GM12878 (cell line): ENCODE data around the gene AWAT1. TPM values are rescaled to one million over a fixed set of nuclear protein-coding genes. Genes with fewer than 3 reads are reported as not detected.

ENCODE experiments used
- ATAC-seq: fragments of 200-7000 bp; cut with Tn5 transposase; 3 replicates; pipeline ENCODE4 v1.9.1; 2020; ENCODE audit warnings: mild to moderate bottlenecking, moderate library complexity
- BruUV-seq: library from RNA; stranded (reverse); fragments of 400-500 nt; replicated peaks from 2 replicates; lab custom pipeline; 2021; lab: Mats Ljungman, UMichigan
- CTCF ChIA-PET: fragments of 300-600 bp; sonication (Branson Sonifier 250); formaldehyde crosslinking; extraction: SDS; loops from one replicate; lab custom pipeline; 2021; ENCODE audit warnings: inconsistent platforms; lab: Yijun Ruan, JAX
- POLR2A ChIA-PET: fragments of 350-600 bp; formaldehyde crosslinking; extraction: SDS; loops from one replicate; lab custom pipeline; 2021; ENCODE audit warnings: inconsistent platforms; lab: Charles Lee
- RAD21 ChIA-PET: fragments of 300-600 bp; sonication (Branson Sonifier 250); formaldehyde crosslinking; loops from one replicate; lab custom pipeline; 2023; ENCODE audit warnings: antibody characterized with exemption; ENCODE audit not compliant: unreplicated experiment; lab: Charles Lee
- SMC1A ChIA-PET: fragments of 300-600 bp; sonication (Branson Sonifier 250); formaldehyde crosslinking; loops from one replicate; lab custom pipeline; 2023; ENCODE audit not compliant: unreplicated experiment, uncharacterized antibody; lab: Charles Lee
- DNase-seq: peaks from one replicate; pipeline ENCODE4 v3.0.0-alpha.2; 2011; ENCODE audit warnings: low read depth, low spot score
- FAIRE-seq: peaks from 3 replicates; lab custom pipeline; 2011; peaks lifted over from hg19 to GRCh38; lab: Jason Lieb, UNC
- H2AFZ ChIP-seq: 2 replicates; pipeline ENCODE4 v1.6.0; 2011; ENCODE audit warnings: low read depth, low read length, control low read depth; ENCODE audit not compliant: control insufficient read depth
- H3K27ac ChIP-seq: 2 replicates; pipeline ENCODE4 v1.5.1; 2011; ENCODE audit warnings: control low read depth; ENCODE audit not compliant: control insufficient read depth, insufficient read depth
- H3K27me3 ChIP-seq, 2 experiments: replicated peaks in 1 of 2; 2 replicates each; pipeline versions ENCODE4 v1.6.0 to v1.6.1; 2011; ENCODE audit warnings: low read length in 1 of 2; ENCODE audit not compliant: control insufficient read depth in 2 of 2, insufficient read depth in 2 of 2
- H3K36me3 ChIP-seq, 2 experiments: 2 replicates each; pipeline ENCODE4 v1.5.1; 2011; ENCODE audit warnings: low read length in 1 of 2; ENCODE audit not compliant: control insufficient read depth in 2 of 2, insufficient read depth in 2 of 2
- H3K4me1 ChIP-seq: 2 replicates; pipeline ENCODE4 v1.6.1; 2011; ENCODE audit warnings: mild to moderate bottlenecking, low read length, moderate library complexity, mixed read lengths; ENCODE audit not compliant: control insufficient read depth, insufficient read depth
- H3K4me2 ChIP-seq: 2 replicates; pipeline ENCODE4 v1.6.0; 2011; ENCODE audit warnings: control low read depth; ENCODE audit not compliant: control insufficient read depth, insufficient read depth
- H3K4me3 ChIP-seq: fragments of 200-600 bp; sonication (generic); 2 replicates; pipeline ENCODE4 v1.5.1; 2016
- H3K79me2 ChIP-seq: 2 replicates; pipeline ENCODE4 v1.6.0; 2011; ENCODE audit warnings: low read length; ENCODE audit not compliant: control insufficient read depth, insufficient read depth
- H3K9ac ChIP-seq: 2 replicates; pipeline ENCODE4 v1.8.0; 2011; ENCODE audit warnings: low read length, control low read depth, mixed read lengths; ENCODE audit not compliant: control insufficient read depth, insufficient read depth
- H3K9me3 ChIP-seq: replicated peaks from 3 replicates; pipeline ENCODE4 v1.5.1; 2011; ENCODE audit warnings: mild to moderate bottlenecking, low read length; ENCODE audit not compliant: control insufficient read depth, insufficient read depth
- H4K20me1 ChIP-seq: 2 replicates; pipeline ENCODE4 v1.6.0; 2011; ENCODE audit not compliant: control insufficient read depth, insufficient read depth
- CUX1 ChIP-seq: IDR thresholded peaks from 2 replicates; pipeline ENCODE4 v1.6.1; 2012; ENCODE audit warnings: improper control_type of control experiment, low read depth, low read length; ENCODE audit not compliant: insufficient replicate concordance
- KDM1A ChIP-seq: fragments of 200-600 bp; sonication (generic); IDR thresholded peaks from 2 replicates; pipeline ENCODE4 v1.6.1; 2016; ENCODE audit warnings: borderline replicate concordance
- MYC ChIP-seq: IDR thresholded peaks from 2 replicates; pipeline ENCODE4 v1.6.1; 2011; ENCODE audit warnings: mild to moderate bottlenecking, low read length, moderate library complexity, inconsistent platforms; ENCODE audit not compliant: insufficient read depth, insufficient replicate concordance, insufficient read length, severe bottlenecking
- POU2F2 ChIP-seq: IDR thresholded peaks from 3 replicates; pipeline ENCODE4 v1.6.1; 2011; ENCODE audit warnings: low read depth, mild to moderate bottlenecking, low read length, borderline replicate concordance
- SKIL ChIP-seq: fragments of 450-650 bp; IDR thresholded peaks from 2 replicates; pipeline ENCODE4 v1.6.1; 2017; ENCODE audit warnings: mild to moderate bottlenecking, low read depth, inconsistent platforms; ENCODE audit not compliant: poor library complexity, severe bottlenecking
- SMC3 ChIP-seq: IDR thresholded peaks from 2 replicates; pipeline ENCODE4 v1.6.1; 2011; ENCODE audit warnings: low read length, improper control_type of control experiment, borderline replicate concordance
- STAT3 ChIP-seq: IDR thresholded peaks from 2 replicates; pipeline ENCODE4 v1.6.1; 2011; ENCODE audit warnings: low read depth, low read length, improper control_type of control experiment
- USF2 ChIP-seq: IDR thresholded peaks from 2 replicates; pipeline ENCODE4 v1.6.1; 2011; ENCODE audit warnings: low read depth, low read length, improper control_type of control experiment, borderline replicate concordance
- WGBS: methylation state at CpG from one replicate; pipeline ENCODE4 v1.1.6; 2016; ENCODE audit warnings: low lambda C conversion rate; ENCODE audit not compliant: insufficient replicate concordance, insufficient coverage; ENCODE audit errors: missing lambda C conversion rate; 5-methylcytosine and 5-hydroxymethylcytosine counted together
- in situ Hi-C: fragments of 300-500 bp; cut with MboI; formaldehyde crosslinking; loops from 9 replicates; pipeline ENCODE4 v1.14.3; 2018; ENCODE audit warnings: mixed read lengths
- intact Hi-C: fragments of 100-400 bp; cut with micrococcal nuclease; formaldehyde crosslinking; loops from one replicate; pipeline ENCODE4 v1.14.2; 2022; ENCODE audit not compliant: unreplicated experiment
- polyA plus RNA-seq, 11 experiments: library from polyadenylated mRNA; depleted of rRNA in 4 of 11; unstranded in 6 of 11; stranded (reverse) in 5 of 11; fragments of >200 nt; fragmentation: Nextera tagmentation in 4 of 11; fragmentation: Illumina TruSeq in 1 of 11; extraction: Ambion mirVana in 4 of 11; extraction: Trizol in 1 of 11; gene quantifications; 1 replicate in 1 of 11; 2 replicates in 10 of 11; pipeline versions ENCODE4 v1.2.1 to v1.2.3, GENCODE V29; 2011 to 2016; ENCODE audit warnings: inconsistent platforms in 2 of 11, missing spikeins in 2 of 11, low read depth in 1 of 11
- total RNA-seq, 4 experiments: library from RNA; depleted of rRNA in 3 of 4; stranded (reverse); fragments of >200 nt in 3 of 4; fragmentation: Illumina TruSeq in 1 of 4; extraction: Trizol in 1 of 4; gene quantifications; 2 replicates each; pipeline versions ENCODE4 v1.2.1 to v1.2.3, GENCODE V29; 2013 to 2021

Gene AWAT1
- total and polyA plus RNA-seq, 10 of the 15 experiments (the other 5 are each of a cell fraction or from before 2014, with no cell fraction given), result not detected

DNA sequence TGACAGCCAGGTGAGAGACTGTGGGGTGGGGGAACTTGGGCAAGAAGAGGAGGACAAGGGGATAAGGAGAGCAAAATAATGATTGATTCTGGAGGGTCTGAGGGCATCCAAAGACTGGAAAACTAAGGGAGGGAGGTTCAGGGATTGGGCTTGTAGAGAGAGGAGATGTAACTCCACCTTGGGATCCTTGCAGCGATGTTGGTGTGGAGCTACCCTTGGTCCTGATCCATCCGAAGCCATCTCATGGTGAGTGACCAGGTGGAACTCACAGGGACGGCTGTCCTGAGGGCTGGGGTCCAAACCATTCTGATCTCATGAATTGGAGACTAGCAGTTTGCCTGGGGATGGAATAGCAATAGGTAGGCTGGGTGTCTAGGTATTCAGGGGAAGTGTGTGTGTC lies 46.1 kb downstream of the AWAT1 start (continued):
- no peak for TF ChIP-seq USF2
- TF ChIP-seq POU2F2, result no peak
- no peak for TF ChIP-seq STAT3
- TF ChIP-seq KDM1A, result no peak

DNA sequence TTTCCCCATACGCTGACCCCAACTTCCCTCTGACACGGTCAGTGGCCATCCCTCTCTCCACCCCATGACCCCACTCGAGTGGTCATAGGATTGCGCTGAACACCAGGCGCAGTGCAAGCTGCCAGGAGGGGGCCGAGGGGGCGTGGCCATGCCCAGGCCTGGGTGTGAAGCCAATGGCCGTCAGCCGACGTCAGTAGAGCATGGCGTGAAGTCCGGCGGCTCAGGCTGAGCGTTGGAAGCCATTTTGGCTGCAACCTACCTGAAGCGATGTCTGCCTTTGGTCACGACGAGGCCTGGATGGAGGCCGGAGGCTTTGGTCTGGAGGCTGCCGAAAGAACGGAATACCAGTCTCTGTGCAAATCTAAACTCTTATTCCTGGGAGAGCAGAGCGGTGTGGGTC lies 47.5 kb downstream of the AWAT1 start, which contains the start of gene RAB41:
Gene RAB41, plus strand, starts transcription at position 222 of the 400 bp plus-strand sequence. Its CDS starts 46 bp downstream, at position 268.
- ChIA-PET POLR2A (no interaction called here), SMC1A (no interaction called here), CTCF (no interaction called here), RAD21 (no interaction called here)
- TF ChIP-seq SKIL (no peak), CUX1 (no peak), SMC3 (no peak), MYC (no peak)
- Histone ChIP-seq H3K4me3 (no peak within 1 kb of the TSS), H3K27ac (no peak within 1 kb of the TSS), H2AFZ (no peak within 1 kb of the TSS), H3K4me2 (no peak within 1 kb of the TSS), H3K79me2 (no peaks in the 10 kb centered on the region), H3K4me1 (no peaks in the 10 kb centered on the region), H3K27me3 (no peaks in the 10 kb centered on the region), H4K20me1 (no peaks in the 10 kb centered on the region), H3K9me3 (no peaks in the 10 kb centered on the region), H3K36me3 (no peaks in the 10 kb centered on the region), H3K9ac (no peak within 1 kb of the TSS)
- intact Hi-C loops (no loop called here), in situ Hi-C loops (no loop called here)
- WGBS, result 79% methylated on average over 18 of the region's 21 CpGs
- no peak for ATAC-seq
- no peak for DNase-seq
- BruUV-seq, result no TSS peak
- no peak for FAIRE-seq
